ENCODE measurements around the gene GUCY1A2.

Gene GUCY1A2

DNA sequence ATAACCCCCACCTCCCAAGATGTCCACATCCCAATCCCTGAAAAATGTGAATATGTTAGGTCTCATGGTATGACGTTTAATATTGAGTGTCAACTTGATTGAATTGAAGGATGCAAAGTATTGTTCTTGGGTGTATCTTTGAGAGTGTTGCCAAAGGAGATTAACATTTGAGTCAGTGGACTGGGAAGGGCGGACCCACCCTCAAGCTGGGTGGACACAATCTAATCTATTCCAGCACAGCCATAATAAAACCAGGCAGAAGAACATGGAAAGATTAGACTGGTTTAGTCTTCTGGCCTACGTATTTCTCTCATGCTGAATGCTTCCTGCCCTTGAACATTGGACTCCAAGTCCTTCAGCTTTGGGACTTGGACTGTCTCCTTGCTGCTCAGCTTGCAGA, 315.5 kb downstream of the GUCY1A2 start:
- Histone ChIP-seq H4K20me1 (ENCODE audit: insufficient read depth, low read length) (no peaks in the 10 kb centered on the region), H3K9ac (ENCODE audit: low read depth, low read length) (no peak overlapping the region), H3K4me1 (ENCODE audit: insufficient read depth, low read length) (no peaks in the 10 kb centered on the region), H3K4me3 (ENCODE audit: low read depth in 1 of 2, low read length in 2 of 2) (no peak overlapping the region), H3K27ac (ENCODE audit: low read length) (no peak overlapping the region), H3K4me2 (ENCODE audit: insufficient read depth, low read length) (no peak overlapping the region), H3K27me3 (ENCODE audit: insufficient read depth, low read length, poor library complexity) (no peaks in the 10 kb centered on the region), H3K9me3 (ENCODE audit: insufficient read depth, low read length, severe bottlenecking) (no peaks in the 10 kb centered on the region), H2AFZ (ENCODE audit: low read depth, low read length) (0 out of 2 replicates have a peak overlapping the region, but pooled peaks have one; percentile 33), H3K36me3 (ENCODE audit: insufficient read depth, low read length) (no peaks in the 10 kb centered on the region), H3K79me2 (ENCODE audit: insufficient read depth, low read length) (no peaks in the 10 kb centered on the region)
- TF ChIP-seq, protein P1, sequence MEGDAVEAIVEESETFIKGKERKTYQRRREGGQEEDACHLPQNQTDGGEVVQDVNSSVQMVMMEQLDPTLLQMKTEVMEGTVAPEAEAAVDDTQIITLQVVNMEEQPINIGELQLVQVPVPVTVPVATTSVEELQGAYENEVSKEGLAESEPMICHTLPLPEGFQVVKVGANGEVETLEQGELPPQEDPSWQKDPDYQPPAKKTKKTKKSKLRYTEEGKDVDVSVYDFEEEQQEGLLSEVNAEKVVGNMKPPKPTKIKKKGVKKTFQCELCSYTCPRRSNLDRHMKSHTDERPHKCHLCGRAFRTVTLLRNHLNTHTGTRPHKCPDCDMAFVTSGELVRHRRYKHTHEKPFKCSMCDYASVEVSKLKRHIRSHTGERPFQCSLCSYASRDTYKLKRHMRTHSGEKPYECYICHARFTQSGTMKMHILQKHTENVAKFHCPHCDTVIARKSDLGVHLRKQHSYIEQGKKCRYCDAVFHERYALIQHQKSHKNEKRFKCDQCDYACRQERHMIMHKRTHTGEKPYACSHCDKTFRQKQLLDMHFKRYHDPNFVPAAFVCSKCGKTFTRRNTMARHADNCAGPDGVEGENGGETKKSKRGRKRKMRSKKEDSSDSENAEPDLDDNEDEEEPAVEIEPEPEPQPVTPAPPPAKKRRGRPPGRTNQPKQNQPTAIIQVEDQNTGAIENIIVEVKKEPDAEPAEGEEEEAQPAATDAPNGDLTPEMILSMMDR (IDR thresholded peaks at IDR 0.05; ENCODE audit: borderline replicate concordance, extremely low read depth, low read length, poor library complexity, severe bottlenecking) = no peak
- TF ChIP-seq EZH2 (IDR thresholded peaks at IDR 0.05; ENCODE audit: borderline replicate concordance, low read depth, low read length, severe bottlenecking) = no peak
- DNase-seq = no peak
- no peak for ATAC-seq (ENCODE audit: insufficient read depth, low read depth)

DNA sequence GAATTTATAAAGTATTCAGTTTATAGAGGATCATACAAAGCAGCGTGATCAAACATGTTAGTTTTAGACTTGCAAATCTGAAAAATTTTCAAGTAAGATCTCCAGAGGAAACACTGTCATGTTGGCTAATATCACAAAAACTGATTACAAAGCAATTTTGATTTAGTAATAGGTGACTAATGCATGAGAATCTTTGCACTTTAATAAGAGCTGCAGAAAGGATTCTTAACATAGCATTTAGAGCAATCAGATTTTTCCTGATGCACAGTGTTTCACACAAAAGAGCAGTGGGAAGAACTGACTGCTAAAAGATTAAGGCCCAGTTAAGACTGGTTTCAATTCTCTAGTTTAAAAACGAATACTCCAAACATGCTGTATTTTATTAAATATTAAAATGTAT, 321.2 kb downstream of the GUCY1A2 start:
- TF ChIP-seq, protein P1 (IDR thresholded peaks at IDR 0.05; ENCODE audit: borderline replicate concordance, extremely low read depth, low read length, poor library complexity, severe bottlenecking) = no peak
- TF ChIP-seq EZH2 (IDR thresholded peaks at IDR 0.05; ENCODE audit: borderline replicate concordance, low read depth, low read length, severe bottlenecking) = no peak
- ATAC-seq (ENCODE audit: insufficient read depth, low read depth) = no peak
- H3K4me2 ChIP-seq (ENCODE audit: insufficient read depth, low read length) = no peak overlapping the region
- no peaks in the 10 kb centered on the region for H4K20me1 ChIP-seq (ENCODE audit: insufficient read depth, low read length)
- H3K36me3 ChIP-seq (ENCODE audit: insufficient read depth, low read length) = no peaks in the 10 kb centered on the region
- H3K79me2 ChIP-seq (ENCODE audit: insufficient read depth, low read length) = no peaks in the 10 kb centered on the region
- H3K27me3 ChIP-seq (ENCODE audit: insufficient read depth, low read length, poor library complexity) = no peaks in the 10 kb centered on the region
- no peak overlapping the region for H2AFZ ChIP-seq (ENCODE audit: low read depth, low read length)
- H3K27ac ChIP-seq (ENCODE audit: low read length) = no peak overlapping the region
- H3K4me3 ChIP-seq (ENCODE audit: low read depth in 1 of 2, low read length in 2 of 2) = no peak overlapping the region
- no peaks in the 10 kb centered on the region for H3K9me3 ChIP-seq (ENCODE audit: insufficient read depth, low read length, severe bottlenecking)
- DNase-seq = no peak
- H3K9ac ChIP-seq (ENCODE audit: low read depth, low read length) = no peak overlapping the region
- no peaks in the 10 kb centered on the region for H3K4me1 ChIP-seq (ENCODE audit: insufficient read depth, low read length)

GRCh38 chr11:106695506-106695905, 322.8 kb downstream of the GUCY1A2 start:
- H3K4me1 ChIP-seq (ENCODE audit: insufficient read depth, low read length) = no peaks in the 10 kb centered on the region
- no peaks in the 10 kb centered on the region for H3K79me2 ChIP-seq (ENCODE audit: insufficient read depth, low read length)
- H3K36me3 ChIP-seq (ENCODE audit: insufficient read depth, low read length) = no peaks in the 10 kb centered on the region
- no peaks in the 10 kb centered on the region for H3K9me3 ChIP-seq (ENCODE audit: insufficient read depth, low read length, severe bottlenecking)
- H3K27ac ChIP-seq (ENCODE audit: low read length) = no peak overlapping the region
- no peak overlapping the region for H3K4me2 ChIP-seq (ENCODE audit: insufficient read depth, low read length)
- H2AFZ ChIP-seq (ENCODE audit: low read depth, low read length) = peak overlapping the region; percentile 55
- DNase-seq (no peak), ATAC-seq (ENCODE audit: insufficient read depth, low read depth) (no peak)
- no peak overlapping the region for H3K4me3 ChIP-seq (ENCODE audit: low read depth in 1 of 2, low read length in 2 of 2)
- H3K27me3 ChIP-seq (ENCODE audit: insufficient read depth, low read length, poor library complexity) = no peaks in the 10 kb centered on the region
- H4K20me1 ChIP-seq (ENCODE audit: insufficient read depth, low read length) = no peaks in the 10 kb centered on the region
- TF ChIP-seq EZH2 (IDR thresholded peaks at IDR 0.05; ENCODE audit: borderline replicate concordance, low read depth, low read length, severe bottlenecking) = no peak
- TF ChIP-seq, protein P1 (IDR thresholded peaks at IDR 0.05; ENCODE audit: borderline replicate concordance, extremely low read depth, low read length, poor library complexity, severe bottlenecking) = no peak
- H3K9ac ChIP-seq (ENCODE audit: low read depth, low read length) = no peak overlapping the region

GRCh38 chr11:106694501-106694900, 323.8 kb downstream of the GUCY1A2 start:
- no peak for TF ChIP-seq EZH2 (IDR thresholded peaks at IDR 0.05; ENCODE audit: borderline replicate concordance, low read depth, low read length, severe bottlenecking)
- TF ChIP-seq, protein P1 (IDR thresholded peaks at IDR 0.05; ENCODE audit: borderline replicate concordance, extremely low read depth, low read length, poor library complexity, severe bottlenecking) = no peak
- H2AFZ ChIP-seq (ENCODE audit: low read depth, low read length) = no peak overlapping the region
- H3K27ac ChIP-seq (ENCODE audit: low read length) = no peak overlapping the region
- H3K27me3 ChIP-seq (ENCODE audit: insufficient read depth, low read length, poor library complexity) = no peaks in the 10 kb centered on the region
- H3K4me2 ChIP-seq (ENCODE audit: insufficient read depth, low read length) = no peak overlapping the region
- H3K9ac ChIP-seq (ENCODE audit: low read depth, low read length) = no peak overlapping the region
- no peaks in the 10 kb centered on the region for H3K4me1 ChIP-seq (ENCODE audit: insufficient read depth, low read length)
- no peak for DNase-seq
- H3K36me3 ChIP-seq (ENCODE audit: insufficient read depth, low read length) = no peaks in the 10 kb centered on the region
- no peaks in the 10 kb centered on the region for H4K20me1 ChIP-seq (ENCODE audit: insufficient read depth, low read length)
- H3K4me3 ChIP-seq (ENCODE audit: low read depth in 1 of 2, low read length in 2 of 2) = no peak overlapping the region
- no peaks in the 10 kb centered on the region for H3K9me3 ChIP-seq (ENCODE audit: insufficient read depth, low read length, severe bottlenecking)
- ATAC-seq (ENCODE audit: insufficient read depth, low read depth) = no peak
- H3K79me2 ChIP-seq (ENCODE audit: insufficient read depth, low read length) = no peaks in the 10 kb centered on the region

Measured in DND-41 (cell line).